Middle frontal gyrus (tissue), 1 donor: ENCODE measurements around the gene COL6A3.
"Not testable (repeated sequence)": the region's sequence is repeated elsewhere in the genome, so short reads cannot be mapped to it uniquely, and the experiment has no call there.

ENCODE experiments used
- DNase-seq: peaks from one replicate; pipeline ENCODE4 v3.0.0-alpha.2; 2015; ENCODE audit warnings: low spot score; ENCODE audit errors: extremely low spot score

Gene COL6A3

GRCh38 chr2:237319086-237319820, 94.7 kb downstream of the COL6A3 start:
- DNase-seq, result no peak

- DNase-seq, result no peak
Observed at GRCh38 chr2:237316339-237316738, 97.6 kb downstream of the COL6A3 start.

GRCh38 chr2:237315829-237316225, 98.1 kb downstream of the COL6A3 start:
- DNase-seq, result no peak

- peak; percentile 32 for DNase-seq
Observed at GRCh38 chr2:237315170-237315828, 98.7 kb downstream of the COL6A3 start.

- DNase-seq, result no peak
Observed at GRCh38 chr2:237314681-237315080, 99.3 kb downstream of the COL6A3 start.

GRCh38 chr2:237314198-237314597, 99.8 kb downstream of the COL6A3 start:
- DNase-seq, result no peak

- DNase-seq, result no peak
Observed at GRCh38 chr2:237312021-237312755, 101.8 kb downstream of the COL6A3 start.

GRCh38 chr2:237310515-237311114, 103.3 kb downstream of the COL6A3 start:
- DNase-seq, result no peak

GRCh38 chr2:237309416-237309815, 104.5 kb downstream of the COL6A3 start:
- DNase-seq, result no peak

- no peak for DNase-seq
Observed at GRCh38 chr2:237309011-237309410, 105.0 kb downstream of the COL6A3 start.

GRCh38 chr2:237307474-237307873, 106.5 kb downstream of the COL6A3 start:
- DNase-seq, result no peak

GRCh38 chr2:237306787-237307170, 107.2 kb downstream of the COL6A3 start:
- DNase-seq, result no peak

GRCh38 chr2:237306083-237306786, 107.7 kb downstream of the COL6A3 start:
- DNase-seq, result no peak

GRCh38 chr2:237305579-237305978, 108.4 kb downstream of the COL6A3 start:
- no peak for DNase-seq

- no peak for DNase-seq
Observed at GRCh38 chr2:237304763-237305514, 109.0 kb downstream of the COL6A3 start.

GRCh38 chr2:237303244-237303643, 110.7 kb downstream of the COL6A3 start:
- not testable (repeated sequence) for DNase-seq

- no peak for DNase-seq
Observed at GRCh38 chr2:237301595-237301994, 112.4 kb downstream of the COL6A3 start.

- DNase-seq, result no peak
Observed at GRCh38 chr2:237300739-237301138, 113.2 kb downstream of the COL6A3 start.

- no peak for DNase-seq
Observed at GRCh38 chr2:237299906-237300305, 114.1 kb downstream of the COL6A3 start.
